Right cardiac atrium (tissue), 5 donors: Measurements from ENCODE around the gene TOX2. TPM values are rescaled to one million over a fixed set of nuclear protein-coding genes. Genes with fewer than 3 reads are reported as not detected.

Experiments
- ATAC-seq, 2 donors: fragments of 200-7000 bp; cut with Tn5 transposase; one replicate each; pipeline versions ENCODE4 v1.8.0 to v1.9.1; 2020; ENCODE audit warnings: moderate library complexity in 2 of 2, mild to moderate bottlenecking in 1 of 2
- DNase-seq, 3 donors: peaks; one replicate each; pipeline ENCODE4 v3.0.0-alpha.2; 2020
- H3K27ac ChIP-seq: one replicate; pipeline ENCODE4 v1.5.1; 2013; ENCODE audit warnings: mild to moderate bottlenecking, low read length, control low read depth, moderate library complexity
- H3K27me3 ChIP-seq: one replicate; pipeline ENCODE4 v1.6.1; 2013; ENCODE audit not compliant: control insufficient read depth, insufficient read depth
- H3K4me1 ChIP-seq: one replicate; pipeline ENCODE4 v1.6.1; 2013; ENCODE audit warnings: low read length; ENCODE audit not compliant: control insufficient read depth, insufficient read depth
- H3K4me3 ChIP-seq: one replicate; pipeline ENCODE4 v1.5.1; 2013; ENCODE audit warnings: low read length, control low read depth
- H3K9me3 ChIP-seq: one replicate; pipeline ENCODE4 v1.6.1; 2013; ENCODE audit warnings: low read length; ENCODE audit not compliant: control insufficient read depth
- WGBS: extraction: QIAGEN DNeasy Blood & Tissue Kit; methylation state at CpG from one replicate; pipeline ENCODE4 v1.1.7; 2013; 5-methylcytosine and 5-hydroxymethylcytosine counted together
- intact Hi-C, 4 donors: fragments of 100-400 bp; cut with DNase I; formaldehyde crosslinking; loops; one replicate each; pipeline versions ENCODE4 v1.11.0 to v1.14.0; 2022 to 2023
- polyA plus RNA-seq: library from polyadenylated mRNA; stranded (reverse); fragments of 200-250 nt; gene quantifications from one replicate; pipeline ENCODE4 v1.2.3, GENCODE V29; 2013
- total RNA-seq, 4 donors: library from RNA; stranded (reverse); fragmentation: NEBNext Ultra II Directional; extraction: Animal tissue kit (Norgen Biotek cat#: 25700); gene quantifications; one replicate each; pipeline ENCODE4 v1.2.1, GENCODE V29; 2021
- donor health status: healthy with polysubstance abuse.
- donor health status: DM: no; HTN: yes; CAD: no.
- donor health status: DM: no; HTN: no; CAD: no.
- donor health status: DM: no; HTN: yes; CAD: no; lungs with severe emphysema.
- donor health status: DM: yes; HTN: yes; CAD: no.

Gene TOX2
- total and polyA plus RNA-seq, 5 donors, result 0.99 to 3.0 (median 1.5) TPM

- 63% methylated on average over 18 of the region's 18 CpGs for WGBS
- H3K4me1 ChIP-seq, result no peaks in the 10 kb centered on the region
- no peaks in the 10 kb centered on the region for H3K9me3 ChIP-seq
- no peaks in the 10 kb centered on the region for H3K27me3 ChIP-seq
- ATAC-seq (peak in 1 of 2 donors; percentile 51), DNase-seq (peak; percentile 28 to 76 (median 67))
- intact Hi-C loops, result no loop called here
- H3K27ac ChIP-seq, result no peak overlapping the region
- no peak overlapping the region for H3K4me3 ChIP-seq
These were observed 35.3 kb downstream of the TOX2 start for GRCh38 chr20:43949741-43950618.

DNA sequence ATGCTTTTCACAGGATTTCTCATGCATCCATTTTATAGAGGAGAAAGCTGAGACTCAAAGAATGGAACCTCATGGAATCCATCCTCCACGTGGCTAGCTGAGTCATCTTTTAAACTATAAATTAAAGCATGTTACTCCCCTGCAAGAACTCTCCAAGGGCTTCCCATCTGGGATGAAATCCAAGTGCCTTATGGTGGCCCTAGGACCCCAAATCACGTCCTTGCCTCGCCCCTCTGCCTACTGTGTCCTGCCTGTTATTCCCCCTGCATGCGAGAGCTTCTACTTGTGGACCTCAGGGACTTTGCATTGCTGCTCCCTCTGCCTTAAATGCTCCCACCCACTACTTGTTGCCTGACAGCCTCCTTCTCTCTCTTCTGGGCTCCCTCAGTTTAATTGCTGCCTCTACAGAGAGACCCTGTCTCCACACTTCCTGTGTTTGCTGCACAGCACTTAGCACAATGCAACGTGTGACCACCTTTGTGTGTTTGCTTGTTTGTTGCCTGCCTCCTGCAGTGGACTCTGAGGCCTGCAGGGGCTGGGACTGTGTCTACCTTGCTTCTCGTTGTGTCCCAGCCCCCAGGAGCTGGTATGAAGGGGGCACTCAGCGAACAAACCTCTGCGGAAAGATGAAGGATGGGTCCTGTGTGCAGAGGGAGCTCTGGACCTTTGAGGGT lies 39.4 kb downstream of the TOX2 start:
- Histone ChIP-seq H3K4me3 (no peak overlapping the region), H3K4me1 (peaks cover 7% of the 10 kb centered on the region), H3K27me3 (no peaks in the 10 kb centered on the region), H3K27ac (no peak overlapping the region), H3K9me3 (no peaks in the 10 kb centered on the region)
- WGBS, result 79% methylated on average over 8 of the region's 8 CpGs
- no peak for DNase-seq
- no peak for ATAC-seq
- intact Hi-C loops, result no loop called here

- intact Hi-C loops, result no loop called here
- peaks cover 9% of the 10 kb centered on the region for H3K4me1 ChIP-seq
- ATAC-seq, result no peak
- DNase-seq, result no peak
- WGBS, result 71% methylated on average over 6 of the region's 6 CpGs
- no peaks in the 10 kb centered on the region for H3K9me3 ChIP-seq
- no peak overlapping the region for H3K27ac ChIP-seq
- no peak overlapping the region for H3K4me3 ChIP-seq
- H3K27me3 ChIP-seq, result no peaks in the 10 kb centered on the region
These were observed 40.0 kb downstream of the TOX2 start for GRCh38 chr20:43954704-43955061.

GRCh38 chr20:43955062-43955749 lies 40.6 kb downstream of the TOX2 start:
- no peaks in the 10 kb centered on the region for H3K9me3 ChIP-seq
- ATAC-seq (peak; percentile 61 to 78), DNase-seq (no peak)
- WGBS, result 27% methylated on average over 6 of the region's 6 CpGs
- H3K27ac ChIP-seq, result no peak overlapping the region
- H3K4me1 ChIP-seq, result peaks cover 9% of the 10 kb centered on the region
- no peaks in the 10 kb centered on the region for H3K27me3 ChIP-seq
- no peak overlapping the region for H3K4me3 ChIP-seq
- intact Hi-C loops, result no loop called here

DNA sequence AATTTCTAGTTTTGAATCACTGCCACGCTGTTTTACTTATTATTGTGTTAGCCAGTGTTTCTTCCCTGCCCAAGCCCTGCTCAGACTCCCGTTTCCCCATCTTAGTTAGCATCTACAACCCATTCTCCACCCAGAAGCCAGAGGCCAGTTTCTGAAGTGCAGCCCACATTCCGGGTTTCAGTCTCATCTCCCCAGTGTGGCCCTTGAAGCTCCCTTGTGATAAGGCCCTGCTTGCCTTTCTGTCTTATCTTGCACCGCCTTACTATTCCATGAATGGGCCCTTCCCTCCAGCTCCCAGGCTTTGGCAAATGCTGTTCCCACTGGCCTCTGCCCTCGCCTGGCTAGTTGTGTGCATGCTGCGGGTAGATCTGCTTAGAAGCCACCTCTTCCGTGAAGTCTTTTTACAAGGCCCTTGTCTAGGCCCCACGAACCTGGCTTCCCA lies 41.1 kb downstream of the TOX2 start:
- DNase-seq (no peak), ATAC-seq (peak; percentile 6 to 29)
- Histone ChIP-seq H3K4me1 (peaks cover 9% of the 10 kb centered on the region), H3K4me3 (no peak overlapping the region), H3K27ac (no peak overlapping the region), H3K9me3 (no peaks in the 10 kb centered on the region), H3K27me3 (no peaks in the 10 kb centered on the region)
- intact Hi-C loops, result no loop called here
- 71% methylated on average over 8 of the region's 8 CpGs for WGBS

GRCh38 chr20:43957392-43957791 lies 42.7 kb downstream of the TOX2 start:
- no peak for DNase-seq

GRCh38 chr20:43958626-43959025 lies 44.0 kb downstream of the TOX2 start:
- WGBS, result 82% methylated on average over 2 of the region's 2 CpGs

More at GRCh38 chr20:43957392-43957791, 42.7 kb downstream of the TOX2 start:
- H3K9me3 ChIP-seq, result no peaks in the 10 kb centered on the region
- no peak overlapping the region for H3K4me3 ChIP-seq
- intact Hi-C loops, result no loop called here
- H3K27me3 ChIP-seq, result no peaks in the 10 kb centered on the region
- no peak overlapping the region for H3K27ac ChIP-seq
- 93% methylated on average over 3 of the region's 3 CpGs for WGBS
- no peak for ATAC-seq
- H3K4me1 ChIP-seq, result peaks cover 9% of the 10 kb centered on the region

GRCh38 chr20:43959079-43959919 lies 44.6 kb downstream of the TOX2 start:
- Histone ChIP-seq H3K4me1 (peaks cover 9% of the 10 kb centered on the region), H3K27me3 (no peaks in the 10 kb centered on the region), H3K27ac (no peak overlapping the region), H3K9me3 (no peaks in the 10 kb centered on the region), H3K4me3 (no peak overlapping the region)
- DNase-seq, result no peak
- ATAC-seq, result peak in 1 of 2 donors; percentile 31
- 24% methylated on average over 19 of the region's 19 CpGs for WGBS
- intact Hi-C loops, result no loop called here

More at GRCh38 chr20:43958626-43959025, 44.0 kb downstream of the TOX2 start:
- DNase-seq, result no peak
- H3K4me1 ChIP-seq, result peaks cover 9% of the 10 kb centered on the region
- H3K27me3 ChIP-seq, result no peaks in the 10 kb centered on the region
- no peak overlapping the region for H3K27ac ChIP-seq
- intact Hi-C loops, result no loop called here
- H3K4me3 ChIP-seq, result no peak overlapping the region
- ATAC-seq, result no peak
- no peaks in the 10 kb centered on the region for H3K9me3 ChIP-seq

- WGBS, result 85% methylated on average over 4 of the region's 4 CpGs
- no peaks in the 10 kb centered on the region for H3K27me3 ChIP-seq
- H3K4me1 ChIP-seq, result peaks cover 9% of the 10 kb centered on the region
- no peak for DNase-seq
- H3K4me3 ChIP-seq, result no peak overlapping the region
- ATAC-seq, result no peak
- intact Hi-C loops, result no loop called here
- H3K9me3 ChIP-seq, result no peaks in the 10 kb centered on the region
- H3K27ac ChIP-seq, result no peak overlapping the region
These were observed 45.2 kb downstream of the TOX2 start for GRCh38 chr20:43959920-43960227.

DNA sequence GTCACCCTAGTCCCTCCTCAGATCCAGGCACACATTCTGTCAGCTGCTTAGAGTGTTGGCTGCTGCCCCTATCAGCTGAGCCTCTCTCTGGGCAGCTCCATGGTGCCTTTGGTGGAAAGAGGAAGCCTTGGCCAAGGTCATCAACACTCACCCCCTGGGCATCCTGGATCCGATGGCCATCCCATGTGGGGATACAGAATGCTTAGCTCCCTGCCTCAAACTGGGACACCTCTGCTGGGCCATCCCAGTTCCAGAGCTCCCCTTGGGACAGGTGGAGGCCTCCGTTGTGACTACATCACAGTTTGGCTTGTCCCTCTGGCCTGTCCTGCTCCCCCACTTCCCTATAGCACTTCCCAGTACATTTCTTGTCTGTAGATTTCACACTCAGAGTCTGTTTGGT lies 45.6 kb downstream of the TOX2 start:
- no peak for ATAC-seq
- H3K4me3 ChIP-seq, result no peak overlapping the region
- peaks cover 9% of the 10 kb centered on the region for H3K4me1 ChIP-seq
- no peak for DNase-seq
- intact Hi-C loops, result no loop called here
- 80% methylated on average over 2 of the region's 2 CpGs for WGBS
- H3K27ac ChIP-seq, result no peak overlapping the region
- H3K9me3 ChIP-seq, result no peaks in the 10 kb centered on the region
- no peaks in the 10 kb centered on the region for H3K27me3 ChIP-seq
